Suppressor macrophage treated with lipopolysaccharide for 1 hour (primary cell): ENCODE measurements around the gene AHRR.

ENCODE experiments used
- DNase-seq, 3 donors: peaks; one replicate each; pipeline ENCODE4 v3.0.0-alpha.2; 2020 to 2022

AHRR gene

GRCh38 chr5:446066-446882 is 124.8 kb downstream of the AHRR start:
- no peak for DNase-seq

- peak; percentile 62 to 77 (median 71) for DNase-seq
Measured at GRCh38 chr5:446883-447263, 125.4 kb downstream of the AHRR start.

- DNase-seq: no peak
Measured at GRCh38 chr5:447501-447900, 126.0 kb downstream of the AHRR start.

- peak; percentile 81 to 88 (median 87) for DNase-seq
Measured at GRCh38 chr5:448061-448765, 126.7 kb downstream of the AHRR start.

GRCh38 chr5:448766-449090 is 127.2 kb downstream of the AHRR start:
- DNase-seq: no peak

- no peak for DNase-seq
Measured at GRCh38 chr5:449151-449550, 127.6 kb downstream of the AHRR start.

- no peak for DNase-seq
Measured at GRCh38 chr5:451587-452458, 130.3 kb downstream of the AHRR start.

GRCh38 chr5:452978-453710 is 131.6 kb downstream of the AHRR start:
- no peak for DNase-seq

GRCh38 chr5:453725-454481 is 132.4 kb downstream of the AHRR start:
- DNase-seq: no peak

- no peak for DNase-seq
Measured at GRCh38 chr5:454936-455335, 133.4 kb downstream of the AHRR start.

GRCh38 chr5:455806-456205 is 134.3 kb downstream of the AHRR start:
- DNase-seq: no peak

- DNase-seq: no peak
Measured at GRCh38 chr5:456351-457194, 135.1 kb downstream of the AHRR start.

- DNase-seq: no peak
Measured at GRCh38 chr5:457195-457961, 135.9 kb downstream of the AHRR start.

GRCh38 chr5:458547-459353 is 137.2 kb downstream of the AHRR start:
- DNase-seq: peak; percentile 53 to 74 (median 64)

GRCh38 chr5:459562-460272 is 138.2 kb downstream of the AHRR start:
- no peak for DNase-seq

- no peak for DNase-seq
Measured at GRCh38 chr5:460273-460625, 138.7 kb downstream of the AHRR start.

GRCh38 chr5:462051-462481 is 140.6 kb downstream of the AHRR start:
- no peak for DNase-seq

GRCh38 chr5:463301-463700 is 141.8 kb downstream of the AHRR start:
- DNase-seq: no peak

GRCh38 chr5:463952-464351 is 142.4 kb downstream of the AHRR start:
- peak; percentile 30 to 54 (median 52) for DNase-seq
